HG03432 (cell line): ENCODE measurements around the gene NHLRC4.

ENCODE experiments used
- ATAC-seq: cut with Tn5 transposase; IDR thresholded peaks from one replicate; pipeline ENCODE4 v1.9.1; 2021; ENCODE audit warnings: mild to moderate bottlenecking, moderate library complexity; ENCODE audit not compliant: unreplicated experiment

NHLRC4 gene

GRCh38 chr16:565419-566330 is 1.1 kb upstream of the NHLRC4 start:
- ATAC-seq = no peak

GRCh38 chr16:567373-568256 is 810 bp downstream of the NHLRC4 start:
- no peak for ATAC-seq

DNA sequence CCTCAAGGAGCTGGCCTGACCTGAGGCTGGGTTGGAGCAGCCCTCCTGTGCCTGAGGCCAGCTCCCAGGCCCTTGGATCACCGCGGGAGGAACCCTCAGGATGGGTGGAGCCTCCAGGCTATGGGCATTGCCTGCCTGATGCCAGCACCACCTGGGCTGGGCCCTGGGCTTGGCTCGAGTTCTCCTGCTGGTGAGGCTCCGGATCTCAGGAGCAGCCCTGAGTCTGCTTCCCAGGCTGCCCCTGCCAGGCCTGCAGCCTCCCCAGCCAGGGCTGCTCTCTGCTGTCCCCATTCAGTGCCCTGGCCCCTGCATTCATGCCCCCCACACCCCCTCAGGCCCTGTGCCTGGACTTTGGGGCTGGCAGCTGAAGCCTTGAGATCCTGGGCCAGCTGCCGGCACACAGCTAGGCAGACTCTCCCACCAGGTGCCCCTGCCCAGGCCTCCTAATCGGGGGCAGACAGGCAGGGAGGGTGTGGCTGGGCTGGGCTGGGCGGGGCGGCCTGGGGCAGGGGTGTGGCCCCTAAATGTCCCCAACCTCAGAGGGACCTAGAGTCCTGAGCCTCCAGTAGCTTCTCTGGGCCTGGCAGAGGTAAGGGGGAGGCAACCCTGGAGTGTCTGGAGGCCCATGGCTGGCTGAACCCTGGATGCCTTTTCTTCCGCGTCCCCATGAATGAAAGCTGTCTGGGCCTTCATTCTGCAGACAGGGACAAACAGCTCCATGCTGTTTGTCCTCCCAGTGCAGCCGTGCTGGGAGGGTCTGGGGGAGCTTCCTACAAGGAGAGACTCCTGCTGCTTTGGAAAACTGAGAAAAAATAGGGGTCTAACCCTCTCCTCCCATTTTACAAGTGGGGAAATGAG is 1.8 kb downstream of the NHLRC4 start:
- ATAC-seq = no peak

GRCh38 chr16:569445-570254 is 2.8 kb downstream of the NHLRC4 start, which contains the start of gene PIGQ:
PIGQ (plus strand) TSS chr16:569968; CDS start chr16:574075, 4,107 bp downstream.
- ATAC-seq = peak; percentile 61

GRCh38 chr16:572865-573650 is 6.3 kb downstream of the NHLRC4 start:
- ATAC-seq = no peak

- ATAC-seq = no peak
These were observed 7.4 kb downstream of the NHLRC4 start for GRCh38 chr16:574021-574760.

DNA sequence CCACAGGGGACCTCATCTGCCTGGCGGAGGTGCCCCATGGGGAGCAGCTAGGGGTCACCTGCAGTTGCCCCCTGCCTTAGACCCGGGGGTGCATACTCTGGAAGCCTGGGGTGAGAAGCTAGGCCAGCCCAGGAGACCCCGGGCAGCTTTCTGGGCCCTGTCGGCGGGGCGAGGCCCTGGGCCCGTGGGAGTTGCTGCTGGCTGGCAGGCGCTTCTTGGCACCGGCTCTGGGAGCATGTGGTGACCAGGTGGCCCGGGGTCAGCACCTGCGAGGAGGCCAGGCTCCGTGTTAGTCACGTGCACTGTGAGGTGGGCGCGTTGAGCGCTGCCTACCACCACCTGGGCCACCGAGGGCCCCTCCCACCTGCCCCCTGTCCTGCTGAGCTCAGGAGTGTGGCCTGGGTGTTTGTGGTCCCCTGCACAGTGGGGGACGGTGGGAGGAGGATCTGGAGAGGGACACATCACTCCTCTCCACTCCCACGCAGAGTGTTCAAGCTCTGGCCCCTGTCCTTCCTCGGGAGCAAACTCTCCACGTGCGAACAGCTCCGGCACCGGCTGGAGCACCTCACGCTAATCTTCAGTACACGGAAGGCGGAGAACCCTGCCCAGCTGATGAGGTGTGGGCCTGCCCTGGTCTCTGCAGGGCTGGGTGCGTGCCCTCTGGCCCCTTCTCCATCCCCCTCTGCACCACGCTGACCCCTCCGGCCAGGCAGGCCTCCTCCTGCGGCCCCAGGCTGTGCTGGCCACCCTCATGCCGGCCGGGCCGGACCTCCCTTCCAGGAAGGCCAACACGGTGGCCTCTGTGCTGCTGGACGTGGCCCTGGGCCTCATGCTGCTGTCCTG is 8.8 kb downstream of the NHLRC4 start:
- ATAC-seq = no peak

DNA sequence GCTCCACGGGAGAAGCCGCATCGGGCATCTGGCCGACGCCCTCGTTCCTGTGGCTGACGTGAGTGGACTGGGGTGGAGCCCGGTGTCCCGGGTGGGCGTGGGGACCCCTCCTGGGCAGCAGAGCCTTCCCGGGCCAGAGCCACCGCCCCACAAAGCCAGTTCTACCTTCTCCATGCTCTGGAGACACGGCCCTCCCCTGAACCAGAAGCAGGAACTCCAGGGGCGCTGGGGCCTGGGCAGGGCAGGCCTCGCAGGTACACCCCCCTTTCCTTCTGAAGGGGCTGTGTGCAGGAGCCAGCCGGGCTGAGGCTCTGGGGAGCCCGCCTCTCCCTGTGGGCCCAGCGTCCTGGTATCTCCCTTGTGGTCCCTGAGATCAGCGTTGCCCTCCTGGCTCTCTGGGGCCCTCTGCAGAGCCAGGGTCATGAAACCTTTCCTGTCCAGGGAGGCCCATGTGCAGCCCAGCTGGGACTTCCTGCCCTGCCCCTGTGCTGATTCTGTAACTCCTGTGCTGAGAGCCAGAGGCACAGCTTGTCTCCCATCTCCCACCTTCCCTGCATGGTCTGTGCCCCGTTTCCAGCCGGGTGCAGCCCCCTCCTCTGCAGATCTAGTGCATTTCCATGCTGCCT is 9.5 kb downstream of the NHLRC4 start:
- no peak for ATAC-seq

- no peak for ATAC-seq
These were observed 10.0 kb downstream of the NHLRC4 start for GRCh38 chr16:576823-577201.

GRCh38 chr16:577796-578195 is 11.0 kb downstream of the NHLRC4 start:
- no peak for ATAC-seq

DNA sequence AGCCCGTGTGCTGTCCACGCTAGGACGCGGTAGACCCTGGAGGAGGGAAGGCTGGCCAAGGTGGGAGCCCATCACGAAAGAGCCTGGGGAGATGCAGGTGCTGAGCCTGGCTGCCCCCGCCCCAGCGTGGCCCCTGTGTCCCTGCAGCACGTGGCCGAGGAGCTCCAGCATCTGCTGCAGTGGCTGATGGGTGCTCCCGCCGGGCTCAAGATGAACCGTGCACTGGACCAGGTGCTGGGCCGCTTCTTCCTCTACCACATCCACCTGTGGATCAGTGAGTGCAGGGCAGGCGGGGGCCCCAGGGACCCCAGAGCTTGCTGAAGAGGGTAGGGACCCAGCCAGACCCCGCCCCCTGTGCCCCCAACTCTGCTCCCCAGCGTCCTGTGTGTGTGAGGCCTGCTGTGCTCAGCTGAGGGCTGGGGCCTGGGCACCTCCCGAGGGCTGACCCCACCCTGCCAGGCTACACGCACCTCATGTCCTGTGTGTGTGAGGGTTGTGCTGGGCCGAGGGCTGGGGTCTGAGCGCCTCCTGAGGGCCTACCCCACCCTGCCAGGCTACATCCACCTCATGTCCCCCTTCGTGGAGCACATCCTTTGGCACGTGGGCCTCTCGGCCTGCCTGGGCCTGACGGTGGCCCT is 11.5 kb downstream of the NHLRC4 start:
- no peak for ATAC-seq

DNA sequence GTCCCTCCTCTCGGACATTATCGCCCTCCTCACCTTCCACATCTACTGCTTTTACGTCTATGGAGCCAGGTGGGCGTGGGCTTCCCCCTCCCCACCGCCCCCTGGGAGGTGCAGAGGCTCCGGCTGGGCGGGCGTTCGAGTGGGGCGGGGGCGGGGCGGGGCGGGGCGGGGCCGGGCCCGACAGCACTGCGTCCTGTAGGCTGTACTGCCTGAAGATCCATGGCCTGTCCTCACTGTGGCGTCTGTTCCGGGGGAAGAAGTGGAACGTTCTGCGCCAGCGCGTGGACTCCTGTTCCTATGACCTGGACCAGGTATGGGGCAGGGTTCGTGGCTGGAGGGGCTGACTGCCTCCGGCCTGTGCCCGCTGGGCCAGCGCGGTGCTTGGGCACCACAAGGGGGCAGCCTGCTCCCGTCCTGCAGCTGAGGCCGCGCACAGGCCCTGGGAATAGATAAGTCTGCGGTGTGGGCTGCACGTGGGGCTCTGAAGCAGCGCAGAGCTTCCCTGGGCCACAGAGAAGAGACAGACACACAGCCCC is 12.1 kb downstream of the NHLRC4 start:
- no peak for ATAC-seq

DNA sequence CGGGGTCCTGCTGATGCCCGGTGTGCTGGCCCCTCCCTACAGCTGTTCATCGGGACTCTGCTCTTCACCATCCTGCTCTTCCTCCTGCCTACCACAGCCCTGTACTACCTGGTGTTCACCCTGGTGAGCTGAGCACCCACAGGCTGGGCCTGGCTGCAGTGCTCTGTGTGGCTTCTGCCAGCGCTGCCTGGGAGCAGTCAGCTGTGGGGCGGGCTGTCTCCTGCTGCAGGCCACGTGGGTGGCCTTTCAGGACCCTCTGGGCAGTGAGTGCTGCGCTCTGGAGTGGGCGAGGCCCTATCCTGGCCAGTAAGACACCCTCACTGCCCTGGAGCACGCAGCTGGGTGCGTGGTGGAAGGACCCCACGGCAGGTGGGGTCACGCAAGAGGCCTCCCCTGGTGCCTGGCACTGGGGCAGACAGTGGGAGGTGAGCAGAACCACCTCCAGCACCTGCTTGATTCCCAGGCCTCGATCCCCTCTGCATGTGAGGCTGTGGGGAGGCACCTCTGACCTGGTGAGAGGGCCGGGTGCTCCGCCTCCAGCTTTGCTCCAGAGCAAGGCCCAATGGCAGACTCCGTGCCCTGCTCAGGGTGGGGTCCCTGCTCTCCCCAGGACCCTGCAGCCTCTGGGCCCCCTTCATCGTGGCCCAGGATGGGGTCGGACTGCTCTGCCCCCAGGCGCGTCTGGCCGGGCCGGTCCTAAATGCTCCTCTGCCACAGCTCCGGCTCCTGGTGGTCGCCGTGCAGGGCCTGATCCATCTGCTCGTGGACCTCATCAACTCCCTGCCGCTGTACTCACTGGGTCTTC is 13.5 kb downstream of the NHLRC4 start:
- no peak for ATAC-seq

DNA sequence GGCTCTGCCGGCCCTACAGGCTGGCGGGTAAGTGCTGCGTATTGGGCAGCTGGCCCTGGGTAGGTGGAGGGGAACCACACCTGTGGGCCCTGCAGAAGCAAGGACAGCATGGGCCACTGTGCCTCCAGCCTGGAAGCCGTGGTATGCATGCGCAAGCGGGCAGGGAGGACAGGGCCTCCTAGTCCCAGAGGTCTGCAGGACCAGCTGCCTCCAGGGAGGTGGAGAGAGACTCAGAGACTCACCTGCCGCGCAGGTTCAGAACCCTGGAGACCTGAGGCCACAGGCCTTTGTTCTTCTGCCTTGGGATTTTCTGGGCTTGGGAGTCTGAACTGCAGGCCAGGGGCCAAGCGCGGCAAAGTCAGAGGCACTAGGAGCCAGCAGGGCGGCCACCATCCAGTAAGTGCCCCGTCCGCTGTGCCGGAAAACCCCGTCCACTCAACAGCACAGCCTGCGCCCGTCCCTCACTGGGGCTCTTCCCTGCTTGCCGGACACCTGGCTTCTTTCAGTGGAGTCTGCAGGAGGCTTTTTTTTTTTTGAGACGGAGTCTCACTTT is 14.2 kb downstream of the NHLRC4 start:
- ATAC-seq = no peak

GRCh38 chr16:582218-582613 is 15.4 kb downstream of the NHLRC4 start:
- no peak for ATAC-seq
